DMS 273 (cell line): ENCODE measurements around the gene HENMT1.
"Not testable (repeated sequence)": the region's sequence is repeated elsewhere in the genome, so short reads cannot be mapped to it uniquely, and the experiment has no call there.

Experiments
- DNase-seq: peaks from one replicate; lab custom pipeline; 2025; ENCODE audit not compliant: unreplicated experiment; lab: John Stamatoyannopoulos, UW

Gene HENMT1

GRCh38 chr1:108671143-108671542 lies 10.2 kb upstream of the HENMT1 start:
- no peak for DNase-seq

- no peak for DNase-seq
Measured at GRCh38 chr1:108670131-108670773, 9.4 kb upstream of the HENMT1 start.

GRCh38 chr1:108669679-108670078 lies 8.8 kb upstream of the HENMT1 start:
- DNase-seq, result no peak

- no peak for DNase-seq
Measured at GRCh38 chr1:108668777-108669176, 7.9 kb upstream of the HENMT1 start.

- not testable (repeated sequence) for DNase-seq
Measured at GRCh38 chr1:108667422-108667821, 6.5 kb upstream of the HENMT1 start.

GRCh38 chr1:108665771-108666170 lies 4.9 kb upstream of the HENMT1 start:
- DNase-seq, result no peak

- DNase-seq, result no peak
Measured at GRCh38 chr1:108665067-108665466, 4.2 kb upstream of the HENMT1 start.

GRCh38 chr1:108664481-108664880 lies 3.6 kb upstream of the HENMT1 start:
- no peak for DNase-seq

- peak; percentile 78 for DNase-seq
Measured at GRCh38 chr1:108663074-108663473, 2.2 kb upstream of the HENMT1 start.

- DNase-seq, result no peak
Measured at GRCh38 chr1:108657356-108658080, 3.4 kb downstream of the HENMT1 start.

GRCh38 chr1:108653431-108654105 lies 7.3 kb downstream of the HENMT1 start:
- DNase-seq, result no peak

- DNase-seq, result no peak
Measured at GRCh38 chr1:108646648-108647269, 14.1 kb downstream of the HENMT1 start.

GRCh38 chr1:108646265-108646647 lies 14.6 kb downstream of the HENMT1 start:
- no peak for DNase-seq

GRCh38 chr1:108645564-108646184 lies 15.2 kb downstream of the HENMT1 start:
- DNase-seq, result peak; percentile 33

- DNase-seq, result no peak
Measured at GRCh38 chr1:108644984-108645383, 15.9 kb downstream of the HENMT1 start.

GRCh38 chr1:108643492-108644335 lies 17.2 kb downstream of the HENMT1 start:
- peak; percentile 78 for DNase-seq

- not testable (repeated sequence) for DNase-seq
Measured at GRCh38 chr1:108640863-108641262, 20.0 kb downstream of the HENMT1 start.

- no peak for DNase-seq
Measured at GRCh38 chr1:108639899-108640560, 20.9 kb downstream of the HENMT1 start.

- DNase-seq, result no peak
Measured at GRCh38 chr1:108636876-108637275, 24.0 kb downstream of the HENMT1 start.

- peak; percentile 11 for DNase-seq
Measured at GRCh38 chr1:108634521-108634920, 26.4 kb downstream of the HENMT1 start.
